Superior temporal gyrus (tissue), 1 donor: Measurements from ENCODE around the gene MAP1LC3B2.
"Not testable (repeated sequence)": the region's sequence is repeated elsewhere in the genome, so short reads cannot be mapped to it uniquely, and the experiment has no call there.

Experiments used
- DNase-seq: peaks from one replicate; pipeline ENCODE4 v3.0.0-alpha.2; 2016; ENCODE audit errors: extremely low spot score

Gene MAP1LC3B2

GRCh38 chr12:116558280-116559161 lies 660 bp upstream of the MAP1LC3B2 start:
- no peak for DNase-seq

GRCh38 chr12:116561181-116561821 lies 2.1 kb downstream of the MAP1LC3B2 start:
- DNase-seq: no peak

GRCh38 chr12:116562090-116562489 lies 2.9 kb downstream of the MAP1LC3B2 start:
- no peak for DNase-seq

GRCh38 chr12:116563262-116563661 lies 4.1 kb downstream of the MAP1LC3B2 start:
- no peak for DNase-seq

GRCh38 chr12:116564080-116564479 lies 4.9 kb downstream of the MAP1LC3B2 start:
- DNase-seq: no peak

- not testable (repeated sequence) for DNase-seq
Measured at GRCh38 chr12:116565221-116565620, 6.0 kb downstream of the MAP1LC3B2 start.

GRCh38 chr12:116565963-116566362 lies 6.8 kb downstream of the MAP1LC3B2 start:
- DNase-seq: no peak

GRCh38 chr12:116568203-116568602 lies 9.0 kb downstream of the MAP1LC3B2 start:
- DNase-seq: no peak

GRCh38 chr12:116571089-116571488 lies 11.9 kb downstream of the MAP1LC3B2 start:
- no peak for DNase-seq

GRCh38 chr12:116573776-116574175 lies 14.6 kb downstream of the MAP1LC3B2 start:
- DNase-seq: no peak

- DNase-seq: not testable (repeated sequence)
Measured at GRCh38 chr12:116575754-116576153, 16.6 kb downstream of the MAP1LC3B2 start.

- no peak for DNase-seq
Measured at GRCh38 chr12:116577154-116577561, 18.0 kb downstream of the MAP1LC3B2 start.

- no peak for DNase-seq
Measured at GRCh38 chr12:116578051-116578450, 18.9 kb downstream of the MAP1LC3B2 start.

GRCh38 chr12:116582610-116583009 lies 23.4 kb downstream of the MAP1LC3B2 start:
- no peak for DNase-seq

GRCh38 chr12:116583129-116583694 lies 24.0 kb downstream of the MAP1LC3B2 start:
- no peak for DNase-seq

GRCh38 chr12:116587270-116587669 lies 28.1 kb downstream of the MAP1LC3B2 start:
- DNase-seq: no peak

- DNase-seq: no peak
Measured at GRCh38 chr12:116588390-116589028, 29.3 kb downstream of the MAP1LC3B2 start.

- DNase-seq: no peak
Measured at GRCh38 chr12:116589581-116589980, 30.4 kb downstream of the MAP1LC3B2 start.

GRCh38 chr12:116590561-116590960 lies 31.4 kb downstream of the MAP1LC3B2 start:
- no peak for DNase-seq

GRCh38 chr12:116591855-116592637 lies 32.9 kb downstream of the MAP1LC3B2 start:
- no peak for DNase-seq

- DNase-seq: no peak
Measured at GRCh38 chr12:116592731-116593130, 33.5 kb downstream of the MAP1LC3B2 start.
